Measurements from ENCODE around the gene SCARB1. TPM values are rescaled to one million over a fixed set of nuclear protein-coding genes. Genes with fewer than 3 reads are reported as not detected.

Gene SCARB1
- polyA plus RNA-seq, 4 donors, result 19.4 to 22.7 (median 19.8) TPM

GRCh38 chr12:124738636-124739467 lies 124.8 kb downstream of the SCARB1 start:
- no peak for DNase-seq (ENCODE audit: low read depth in 4 of 4, low spot score in 3 of 4)

- DNase-seq (ENCODE audit: low read depth in 4 of 4, low spot score in 3 of 4), result no peak
Measured at GRCh38 chr12:124737772-124738635, 125.7 kb downstream of the SCARB1 start.

- no peak for DNase-seq (ENCODE audit: low read depth in 4 of 4, low spot score in 3 of 4)
Measured at GRCh38 chr12:124737040-124737419, 126.6 kb downstream of the SCARB1 start.

- DNase-seq (ENCODE audit: low read depth in 4 of 4, low spot score in 3 of 4), result no peak
Measured at GRCh38 chr12:124736115-124737039, 127.3 kb downstream of the SCARB1 start.

- DNase-seq (ENCODE audit: low read depth in 4 of 4, low spot score in 3 of 4), result no peak
Measured at GRCh38 chr12:124734224-124734788, 129.4 kb downstream of the SCARB1 start.

GRCh38 chr12:124733086-124733485 lies 130.6 kb downstream of the SCARB1 start:
- DNase-seq (ENCODE audit: low read depth in 4 of 4, low spot score in 3 of 4), result no peak

- DNase-seq (ENCODE audit: low read depth in 4 of 4, low spot score in 3 of 4), result no peak
Measured at GRCh38 chr12:124732275-124733075, 131.2 kb downstream of the SCARB1 start.

GRCh38 chr12:124731869-124732268 lies 131.8 kb downstream of the SCARB1 start:
- DNase-seq (ENCODE audit: low read depth in 4 of 4, low spot score in 3 of 4), result no peak

GRCh38 chr12:124730455-124730932 lies 133.2 kb downstream of the SCARB1 start:
- no peak for DNase-seq (ENCODE audit: low read depth in 4 of 4, low spot score in 3 of 4)

- no peak for DNase-seq (ENCODE audit: low read depth in 4 of 4, low spot score in 3 of 4)
Measured at GRCh38 chr12:124727922-124728321, 135.7 kb downstream of the SCARB1 start.

- DNase-seq (ENCODE audit: low read depth in 4 of 4, low spot score in 3 of 4), result no peak
Measured at GRCh38 chr12:124727264-124727800, 136.3 kb downstream of the SCARB1 start.

Other genes starting within 250 kb of the SCARB1 start
- 1,000 to 10,000 TPM in 2 of 4 donors, 100 to 1,000 TPM in 2; 888 to 1,042 (median 1,010) TPM for gene UBC, start 50.8 kb upstream of the SCARB1 start, polyA plus RNA-seq (ENCODE audit: insufficient read length in 4 of 4)
- gene DHX37, start 125.3 kb upstream of the SCARB1 start, polyA plus RNA-seq (ENCODE audit: insufficient read length in 4 of 4), result 10 to 100 TPM in 1 of 4 donors, 1 to 10 TPM in 3; 8.2 to 12.0 (median 9.2) TPM
- gene BRI3BP, start 129.8 kb upstream of the SCARB1 start, polyA plus RNA-seq (ENCODE audit: insufficient read length in 4 of 4), result 10 to 100 TPM in 3 of 4 donors, 1 to 10 TPM in 1; 10.0 to 11.5 (median 11.3) TPM
- 10 to 100 TPM; 21.9 to 24.6 (median 23.4) TPM for gene AACS, start 201.6 kb upstream of the SCARB1 start, polyA plus RNA-seq (ENCODE audit: insufficient read length in 4 of 4)